K562 (cell line): Measurements from ENCODE around the gene NMNAT2. TPM values are rescaled to one million over a fixed set of nuclear protein-coding genes. Genes with fewer than 3 reads are reported as not detected.

Experiments used
- ATAC-seq: fragments of 200-7000 bp; cut with Tn5 transposase; 3 replicates; pipeline ENCODE4 v1.9.1; 2020; ENCODE audit warnings: moderate library complexity
- BruUV-seq: library from RNA; stranded (reverse); fragments of 400-500 nt; replicated peaks from 2 replicates; lab custom pipeline; 2021; lab: Mats Ljungman, UMichigan
- CTCF ChIA-PET: fragments of 300-600 bp; formaldehyde crosslinking; extraction: SDS; loops from one replicate; lab custom pipeline; 2021; ENCODE audit warnings: low intra/inter-chr PET ratio; lab: Yijun Ruan, JAX
- POLR2A ChIA-PET: fragments of 300-600, 350-650 bp; sonication (Branson Sonifier 250); formaldehyde crosslinking; extraction: SDS; loops from one replicate; lab custom pipeline; 2021; ENCODE audit warnings: antibody characterized with exemption, inconsistent platforms; lab: Yijun Ruan, JAX
- DNase-seq, 4 experiments: peaks; one replicate each; pipeline versions ENCODE4 v3.0.0 to v3.0.0-alpha.2; 2011 to 2018; ENCODE audit warnings: low spot score in 3 of 4, mixed read lengths in 3 of 4; ENCODE audit errors: extremely low read depth in 1 of 4
- FAIRE-seq: peaks from 2 replicates; lab custom pipeline; 2011; peaks lifted over from hg19 to GRCh38; lab: Jason Lieb, UNC
- H2AFZ ChIP-seq: 2 replicates; pipeline ENCODE4 v1.6.0; 2011; ENCODE audit warnings: low read depth, low read length, control low read depth, inconsistent platforms
- H3K27ac ChIP-seq: fragments of 200-600 bp; 3 replicates; pipeline ENCODE4 v1.8.0; 2011; ENCODE audit warnings: low read depth, mild to moderate bottlenecking, control low read depth, inconsistent platforms, low read length, moderate library complexity, mixed read lengths; ENCODE audit errors: extremely low read depth
- H3K27me3 ChIP-seq, 2 experiments: fragments of 300-600 bp in 1 of 2; 2 replicates in 1 of 2; 3 replicates in 1 of 2; pipeline versions ENCODE4 v1.6.0 to v1.8.0; 2011; ENCODE audit warnings: inconsistent platforms in 2 of 2, low read length in 2 of 2, mild to moderate bottlenecking in 1 of 2, mixed read lengths in 1 of 2, moderate library complexity in 1 of 2; ENCODE audit not compliant: control insufficient read depth in 2 of 2, insufficient read depth in 2 of 2
- H3K36me3 ChIP-seq: fragments of 300-600 bp; 3 replicates; pipeline ENCODE4 v1.8.0; 2011; ENCODE audit warnings: mild to moderate bottlenecking, low read length, inconsistent platforms; ENCODE audit not compliant: control insufficient read depth, insufficient read depth
- H3K4me1 ChIP-seq, 2 experiments: fragments of 200-600 bp in 1 of 2; replicated peaks in 1 of 2; 2 replicates in 1 of 2; 3 replicates in 1 of 2; pipeline versions ENCODE4 v1.5.1 to v1.8.0; 2011; ENCODE audit warnings: inconsistent platforms in 2 of 2, low read length in 2 of 2, mild to moderate bottlenecking in 1 of 2, mixed read lengths in 1 of 2, moderate library complexity in 1 of 2; ENCODE audit not compliant: control insufficient read depth in 2 of 2, insufficient read depth in 2 of 2
- H3K4me2 ChIP-seq: 2 replicates; pipeline ENCODE4 v1.6.1; 2011; ENCODE audit warnings: low read length, control low read depth, inconsistent platforms, mixed read lengths; ENCODE audit not compliant: insufficient read depth
- H3K4me3 ChIP-seq: fragments of 200-600 bp; sonication (generic), shearing (Covaris generic); 2 replicates; pipeline ENCODE4 v1.5.1; 2016; ENCODE audit warnings: control low read depth, inconsistent platforms
- H3K79me2 ChIP-seq: fragments of 200-600 bp; 3 replicates; pipeline ENCODE4 v1.8.0; 2011; ENCODE audit warnings: low read length, inconsistent platforms; ENCODE audit not compliant: control insufficient read depth, insufficient read depth
- H3K9ac ChIP-seq, 2 experiments: 2 replicates each; pipeline versions ENCODE4 v1.6.0 to v1.6.1; 2011; ENCODE audit warnings: low read depth in 2 of 2, low read length in 2 of 2, control low read depth in 1 of 2, inconsistent platforms in 1 of 2, mild to moderate bottlenecking in 1 of 2, mixed read lengths in 1 of 2; ENCODE audit not compliant: insufficient read depth in 1 of 2
- H3K9me1 ChIP-seq: one replicate; pipeline ENCODE4 v1.6.0; 2011; ENCODE audit warnings: inconsistent platforms, mild to moderate bottlenecking, low read length, moderate library complexity; ENCODE audit not compliant: control insufficient read depth, insufficient read depth
- H3K9me3 ChIP-seq: replicated peaks from 2 replicates; pipeline ENCODE4 v1.5.1; 2011; ENCODE audit warnings: low read depth, low read length, inconsistent platforms; ENCODE audit not compliant: control insufficient read depth, insufficient read depth
- H4K20me1 ChIP-seq: replicated peaks from 2 replicates; pipeline ENCODE4 v1.6.1; 2011; ENCODE audit warnings: low read length, inconsistent platforms, mixed read lengths; ENCODE audit not compliant: control insufficient read depth, insufficient read depth
- ATF4 ChIP-seq: fragments of 450-650 bp; formaldehyde crosslinking; IDR thresholded peaks from 2 replicates; pipeline ENCODE4 v1.4.0; 2022; ENCODE audit warnings: mild to moderate bottlenecking, moderate library complexity
- BCLAF1 ChIP-seq, 2 experiments: fragments of 450-650 bp in 1 of 2; IDR thresholded peaks; 2 replicates each; pipeline ENCODE4 v1.6.1; 2011 to 2017; ENCODE audit warnings: low read depth in 2 of 2, antibody characterized with exemption in 1 of 2, borderline replicate concordance in 1 of 2, low read length in 1 of 2, mild to moderate bottlenecking in 1 of 2, mixed read lengths in 1 of 2; ENCODE audit not compliant: control insufficient read depth in 1 of 2
- BRF1 ChIP-seq: IDR thresholded peaks from 3 replicates; pipeline ENCODE4 v1.6.1; 2011; ENCODE audit warnings: borderline replicate concordance, mild to moderate bottlenecking; ENCODE audit not compliant: insufficient read length; ENCODE audit errors: extremely low read depth
- HDAC1 ChIP-seq, 2 experiments: fragments of 450-650 bp; IDR thresholded peaks; 2 replicates each; pipeline ENCODE4 v1.6.1; 2016 to 2017; ENCODE audit warnings: inconsistent platforms in 1 of 2, mild to moderate bottlenecking in 1 of 2, moderate library complexity in 1 of 2
- HDAC3 ChIP-seq: fragments of 450-650 bp; IDR thresholded peaks from 2 replicates; pipeline ENCODE4 v1.6.1; 2018; ENCODE audit warnings: borderline replicate concordance, mild to moderate bottlenecking, moderate library complexity; ENCODE audit not compliant: partially characterized antibody
- MLLT1 ChIP-seq, 2 experiments: fragments of 450-650 bp; IDR thresholded peaks; 2 replicates each; pipeline ENCODE4 v1.6.1; 2016
- PBX2 ChIP-seq, 2 experiments: IDR thresholded peaks in 1 of 2; conservative IDR thresholded peaks in 1 of 2; 2 replicates each; pipeline ENCODE4 v1.6.1; 2016; ENCODE audit warnings: low read depth in 2 of 2, mild to moderate bottlenecking in 1 of 2, missing compliant biosample characterization in 1 of 2, missing genetic modification characterization in 1 of 2, moderate library complexity in 1 of 2
- USF1 ChIP-seq: sonication (generic); formaldehyde crosslinking; IDR thresholded peaks from 2 replicates; pipeline ENCODE4 v1.9.0; 2022; ENCODE audit warnings: mild to moderate bottlenecking, missing genetic modification reagents
- ZZZ3 ChIP-seq: fragments of 450-650 bp; IDR thresholded peaks from 2 replicates; pipeline ENCODE4 v1.6.1; 2016; ENCODE audit warnings: antibody characterized with exemption, mild to moderate bottlenecking, moderate library complexity
- WGBS: fragments of 100-300 bp; shearing (Covaris generic); methylation state at CpG from one replicate; pipeline ENCODE4 v1.1.6; 2016; ENCODE audit warnings: low coverage, mixed read lengths; ENCODE audit not compliant: insufficient coverage; ENCODE audit errors: missing lambda C conversion rate; 5-methylcytosine and 5-hydroxymethylcytosine counted together
- in situ Hi-C: fragments of 300-500 bp; cut with MboI; formaldehyde crosslinking; loops from 4 replicates; pipeline ENCODE4 v1.15.0; 2018; ENCODE audit warnings: inconsistent platforms, mixed read lengths
- intact Hi-C: fragments of 100-400 bp; cut with micrococcal nuclease; formaldehyde crosslinking; loops from 2 replicates; pipeline ENCODE4 v1.14.2; 2022
- polyA plus RNA-seq, 8 experiments: library from polyadenylated mRNA; depleted of rRNA in 4 of 8; stranded (reverse) in 5 of 8; unstranded in 3 of 8; fragments of >200 nt; fragmentation: Nextera tagmentation in 2 of 8; fragmentation: Illumina TruSeq in 1 of 8; extraction: Ambion mirVana in 2 of 8; extraction: Trizol in 1 of 8; gene quantifications; 2 replicates each; pipeline versions ENCODE4 v1.2.1 to v1.2.3, GENCODE V29; 2011 to 2014; ENCODE audit warnings: inconsistent platforms in 1 of 8, missing spikeins in 1 of 8
- total RNA-seq, 7 experiments: library from RNA; depleted of rRNA in 6 of 7; stranded (reverse); fragments of >200 nt in 6 of 7; fragmentation: Illumina TruSeq in 2 of 7; extraction: Trizol in 2 of 7; gene quantifications; 2 replicates each; pipeline versions ENCODE4 v1.2.1 to v1.2.3, GENCODE V29; 2011 to 2021; ENCODE audit warnings: low replicate concordance in 1 of 7

The NMNAT2 gene
- total and polyA plus RNA-seq, 9 of the 15 experiments (the other 6 are each of a cell fraction or from before 2014, with no cell fraction given) = not detected

- no peak for TF ChIP-seq BCLAF1 (IDR thresholded peaks at IDR 0.05; ENCODE audit: borderline replicate concordance in 1 of 2, control insufficient read depth in 1 of 2, low read depth in 2 of 2, low read length in 1 of 2)
These were observed 130.9 kb downstream of the NMNAT2 start (continued) for GRCh38 chr1:183287191-183287675.

- in situ Hi-C loops = no loop called here
- TF ChIP-seq HDAC3 (no peak), ATF4 (CRISPR knock-in tag) (no peak), BRF1 (no peak), USF1 (CRISPR knock-in tag) (no peak), HDAC1 (IDR thresholded peaks at IDR 0.05) (no peak), PBX2 (CRISPR knock-in tag; IDR thresholded peaks at IDR 0.05; ENCODE audit: low read depth) (no peak), PBX2 (tag; conservative IDR thresholded peaks at IDR 0.05; ENCODE audit: low read depth) (no peak), ZZZ3 (no peak), MLLT1 (IDR thresholded peaks at IDR 0.05) (no peak)
These were observed 132.4 kb downstream of the NMNAT2 start for GRCh38 chr1:183285746-183286145.

More at GRCh38 chr1:183285746-183286145, 132.4 kb downstream of the NMNAT2 start:
- H3K4me3 ChIP-seq = no peak overlapping the region
- no peaks in the 10 kb centered on the region for H3K36me3 ChIP-seq
- H3K4me2 ChIP-seq = no peak overlapping the region
- BruUV-seq = no TSS peak
- H3K9ac ChIP-seq = no peak overlapping the region
- intact Hi-C loops = loop anchor here (5.0 to 10.0 kb wide), 2 partner anchors 252 to 629 kb away; no protein-coding TSS in a partner anchor
- no peaks in the 10 kb centered on the region for H3K79me2 ChIP-seq
- no peak overlapping the region for H2AFZ ChIP-seq
- FAIRE-seq = no peak
- H3K27me3 ChIP-seq = peaks cover 15 to 46% of the 10 kb centered on the region in 2 experiments; a peak in 4 of 5 replicates
- ATAC-seq = no peak
- H3K4me1 ChIP-seq = no peaks in the 10 kb centered on the region
- ChIA-PET CTCF (no interaction called here), POLR2A (interaction anchor here (0.7 kb wide), 1 partner anchor 678 kb away, joined by 3 read pairs; no protein-coding TSS in a partner anchor)
- no peak for DNase-seq
- no peak overlapping the region for H3K27ac ChIP-seq
- H3K9me1 ChIP-seq = no peaks in the 10 kb centered on the region
- H4K20me1 ChIP-seq = 0 out of 2 replicates have a peak, but pooled peaks cover 10% of the 10 kb centered on the region
- 2% methylated on average over 4 of the region's 4 CpGs for WGBS
- no peaks in the 10 kb centered on the region for H3K9me3 ChIP-seq
